ENCODE data around the gene DNALI1.
"Not testable (repeated sequence)": the region's sequence is repeated elsewhere in the genome, so short reads cannot be mapped to it uniquely, and the experiment has no call there.

DNA sequence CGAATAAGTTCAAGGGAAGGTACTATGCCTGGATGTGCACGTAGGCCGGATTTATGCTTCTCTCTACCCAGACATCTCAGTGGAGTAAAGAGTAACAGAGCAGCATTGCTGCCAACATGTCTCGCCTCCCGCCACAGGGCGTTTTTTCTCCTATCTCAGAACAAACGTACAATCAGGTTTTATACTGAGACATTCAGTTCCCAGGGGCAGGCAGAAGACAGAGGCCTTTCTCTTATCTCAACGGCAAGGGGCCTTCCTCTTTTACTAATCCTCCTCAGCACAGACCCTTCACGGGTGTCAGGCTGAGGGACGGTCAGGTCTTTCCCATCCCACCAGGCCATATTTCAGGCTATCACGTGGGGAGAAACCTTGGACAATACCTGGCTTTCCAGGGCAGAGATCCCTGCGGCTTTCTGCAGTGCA lies 3.2 kb downstream of the DNALI1 start:
- not testable (repeated sequence) for TF ChIP-seq EZH2 (IDR thresholded peaks at IDR 0.05; ENCODE audit: low read length, unreplicated experiment); EZH2phosphoT487 (IDR thresholded peaks at IDR 0.05; ENCODE audit: borderline replicate concordance, low read length)
- TF ChIP-seq, protein P1, sequence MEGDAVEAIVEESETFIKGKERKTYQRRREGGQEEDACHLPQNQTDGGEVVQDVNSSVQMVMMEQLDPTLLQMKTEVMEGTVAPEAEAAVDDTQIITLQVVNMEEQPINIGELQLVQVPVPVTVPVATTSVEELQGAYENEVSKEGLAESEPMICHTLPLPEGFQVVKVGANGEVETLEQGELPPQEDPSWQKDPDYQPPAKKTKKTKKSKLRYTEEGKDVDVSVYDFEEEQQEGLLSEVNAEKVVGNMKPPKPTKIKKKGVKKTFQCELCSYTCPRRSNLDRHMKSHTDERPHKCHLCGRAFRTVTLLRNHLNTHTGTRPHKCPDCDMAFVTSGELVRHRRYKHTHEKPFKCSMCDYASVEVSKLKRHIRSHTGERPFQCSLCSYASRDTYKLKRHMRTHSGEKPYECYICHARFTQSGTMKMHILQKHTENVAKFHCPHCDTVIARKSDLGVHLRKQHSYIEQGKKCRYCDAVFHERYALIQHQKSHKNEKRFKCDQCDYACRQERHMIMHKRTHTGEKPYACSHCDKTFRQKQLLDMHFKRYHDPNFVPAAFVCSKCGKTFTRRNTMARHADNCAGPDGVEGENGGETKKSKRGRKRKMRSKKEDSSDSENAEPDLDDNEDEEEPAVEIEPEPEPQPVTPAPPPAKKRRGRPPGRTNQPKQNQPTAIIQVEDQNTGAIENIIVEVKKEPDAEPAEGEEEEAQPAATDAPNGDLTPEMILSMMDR (conservative IDR thresholded peaks at IDR 0.05; ENCODE audit: low read depth, low read length) = not testable (repeated sequence)
